Activated gamma-delta T cell treated with anti-CD3 and anti-CD28 coated beads, Interleukin-2, amount 50 U/mL, for 16 hours (primary cell): Measurements from ENCODE around the gene ERVK3-1.

ENCODE experiments used
- DNase-seq: peaks from one replicate; pipeline ENCODE4 v3.0.0-alpha.2; 2020; ENCODE audit warnings: low read depth

Gene ERVK3-1

DNA sequence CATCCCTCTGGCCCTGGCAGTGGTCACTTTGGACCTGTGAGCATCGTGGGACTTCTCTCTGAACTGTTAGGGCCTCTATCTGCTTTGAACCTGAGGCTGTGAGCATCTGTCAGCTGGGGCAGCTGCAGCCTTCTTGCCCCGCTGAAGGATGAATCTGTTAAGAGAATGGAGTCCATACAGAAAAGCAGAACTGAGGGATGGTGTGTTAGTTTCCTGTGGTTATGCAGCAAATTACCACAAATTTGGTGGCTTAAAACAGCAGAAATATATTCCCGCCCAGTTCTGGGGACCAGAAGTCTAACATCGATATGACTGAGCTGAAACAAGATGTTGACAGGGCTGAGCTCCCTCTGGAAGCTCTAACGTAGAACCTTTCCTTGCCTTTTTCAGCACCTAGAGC, 59.0 kb downstream of the ERVK3-1 start:
- no peak for DNase-seq
